ENCODE measurements around the gene ODF2. TPM values are rescaled to one million over a fixed set of nuclear protein-coding genes. Genes with fewer than 3 reads are reported as not detected.

Gene ODF2
- total and polyA plus RNA-seq, 2 donors (not counting 3 experiments of a cell fraction or from before 2014, with no cell fraction given) = 16.7 to 49.5 TPM

- peaks cover 26% of the 10 kb centered on the region for H3K4me1 ChIP-seq (ENCODE audit: control insufficient read depth, extremely low read depth, insufficient read depth, low read length)
- H3K4me2 ChIP-seq (ENCODE audit: insufficient read depth, low read length) = no peak overlapping the region
- no peaks in the 10 kb centered on the region for H4K20me1 ChIP-seq (replicated peaks; ENCODE audit: control insufficient read depth, extremely low read depth, insufficient read depth, low read length)
- peaks cover 3 to 22% of the 10 kb centered on the region in 2 experiments for H3K36me3 ChIP-seq (ENCODE audit: control insufficient read depth in 2 of 2, extremely low read depth in 1 of 2, insufficient read depth in 2 of 2, low read length in 2 of 2)
- H3K9ac ChIP-seq (replicated peaks; ENCODE audit: extremely low read depth, insufficient read depth, low read length) = no peak overlapping the region
- no peak overlapping the region for H3K4me3 ChIP-seq (replicated peaks in 1 of 3; ENCODE audit: insufficient read depth in 1 of 3, low read depth in 1 of 3, low read length in 3 of 3)
- no peak for FAIRE-seq
- dilution Hi-C loops (cut with MboI; ENCODE audit: extremely low pct_ligation_motif_present, low sequenced_read_pairs) = no loop called here
- POLR2A ChIA-PET = interaction anchor here (1.9 kb wide), 1 partner anchor 56 kb away, joined by 8 read pairs; the partner anchor contains the start of gene SPTAN1
- BruUV-seq (replicated peaks) = no TSS peak
- TF ChIP-seq JUN (IDR thresholded peaks at IDR 0.05; ENCODE audit: borderline replicate concordance, insufficient read depth, insufficient read length, low read depth) (no peak), EZH2 (IDR thresholded peaks at IDR 0.05; ENCODE audit: borderline replicate concordance, low read depth, low read length, severe bottlenecking) (no peak), MYC (IDR thresholded peaks at IDR 0.05; ENCODE audit: low read depth, low read length) (no peak), POLR2AphosphoS5 (IDR thresholded peaks at IDR 0.05; ENCODE audit: insufficient read depth, low read depth, low read length) (no peak), POLR2A (IDR thresholded peaks at IDR 0.05; ENCODE audit: low read depth, low read length) (no peak), FOS (IDR thresholded peaks at IDR 0.05; ENCODE audit: borderline replicate concordance, insufficient read depth, low read length) (no peak), GATA2 (IDR thresholded peaks at IDR 0.05; ENCODE audit: insufficient read depth, insufficient read length, low read depth, low read length) (no peak), MAX (IDR thresholded peaks at IDR 0.05; ENCODE audit: insufficient read depth, insufficient read length) (no peak), CTCF (IDR thresholded peaks at IDR 0.05; ENCODE audit: extremely low read depth in 1 of 2, insufficient read depth in 1 of 2, low read depth in 1 of 2, low read length in 2 of 2) (peak in 1 of 2 donors; percentile 19)
- H3K27me3 ChIP-seq (ENCODE audit: control insufficient read depth in 2 of 2, insufficient read depth in 2 of 2, low read length in 2 of 2) = no peaks in the 10 kb centered on the region
- peak; percentile 8 for DNase-seq (ENCODE audit: low read depth, low spot score)
- no peaks in the 10 kb centered on the region for H3K9me1 ChIP-seq (replicated peaks; ENCODE audit: control insufficient read depth, extremely low read depth, insufficient read depth, low read length)
- H2AFZ ChIP-seq (ENCODE audit: low read depth, low read length) = no peak overlapping the region
- CTCF ChIA-PET = interaction anchor here (0.6 to 2.7 kb wide), 6 partner anchors 9 to 76 kb away, joined by 3 to 12 read pairs (median 3); partner anchors contain the start of gene GLE1
- intact Hi-C loops (cut with micrococcal nuclease) = loop anchor here (2.0 kb wide), 2 partner anchors 39 to 63 kb away; partner anchors contain the start of gene ODF2
- no peaks in the 10 kb centered on the region for H3K79me2 ChIP-seq (ENCODE audit: control insufficient read depth, insufficient read depth, low read length)
- no peaks in the 10 kb centered on the region for H3K9me3 ChIP-seq (replicated peaks; ENCODE audit: control insufficient read depth, insufficient read depth, low read length)
- H3K27ac ChIP-seq (ENCODE audit: insufficient read depth, low read depth, low read length) = peak overlapping the region; percentile 29
Observed at GRCh38 chr9:128495804-128496417, 40.1 kb downstream of the ODF2 start.
